CD14-positive monocyte (primary cell): Measurements from ENCODE around the gene PDE7B. TPM values are rescaled to one million over a fixed set of nuclear protein-coding genes. Genes with fewer than 3 reads are reported as not detected.

Source experiments
- DNase-seq, 3 donors: peaks; one replicate each; pipeline ENCODE4 v3.0.0-alpha.2; 2011 to 2022
- H2AFZ ChIP-seq: 2 replicates; pipeline ENCODE4 v1.6.0; 2012; ENCODE audit warnings: mild to moderate bottlenecking, low read depth, low read length, inconsistent platforms; ENCODE audit not compliant: insufficient read depth, poor library complexity, severe bottlenecking
- H3K27ac ChIP-seq, 2 donors: 1 replicate in 1 of 2; 2 replicates in 1 of 2; pipeline ENCODE4 v1.5.1; 2012 to 2013; ENCODE audit warnings: low read length in 2 of 2, control low read depth in 1 of 2, inconsistent platforms in 1 of 2, low read depth in 1 of 2, mild to moderate bottlenecking in 1 of 2
- H3K27me3 ChIP-seq, 2 donors: one replicate each; pipeline versions ENCODE4 v1.6.0 to v1.6.1; 2011 to 2013; ENCODE audit warnings: low read length in 2 of 2; ENCODE audit not compliant: control insufficient read depth in 2 of 2, insufficient read depth in 2 of 2
- H3K36me3 ChIP-seq, 2 donors: replicated peaks in 1 of 2; 1 replicate in 1 of 2; 2 replicates in 1 of 2; pipeline versions ENCODE4 v1.5.1 to v1.6.1; 2012 to 2013; ENCODE audit warnings: low read length in 2 of 2, control low read depth in 1 of 2, inconsistent platforms in 1 of 2, mild to moderate bottlenecking in 1 of 2; ENCODE audit not compliant: insufficient read depth in 2 of 2, control insufficient read depth in 1 of 2
- H3K4me1 ChIP-seq, 2 donors: 1 replicate in 1 of 2; 2 replicates in 1 of 2; pipeline versions ENCODE4 v1.5.1 to v1.6.1; 2012 to 2013; ENCODE audit warnings: low read length in 2 of 2, control low read depth in 1 of 2, inconsistent platforms in 1 of 2, mild to moderate bottlenecking in 1 of 2, moderate library complexity in 1 of 2; ENCODE audit not compliant: insufficient read depth in 2 of 2, control insufficient read depth in 1 of 2
- H3K4me2 ChIP-seq: replicated peaks from 2 replicates; pipeline ENCODE3; 2012; ENCODE audit warnings: low read length, moderate library complexity, mild to moderate bottlenecking; ENCODE audit not compliant: poor library complexity, severe bottlenecking; ENCODE audit errors: extremely low read depth
- H3K4me3 ChIP-seq, 3 experiments: fragments of 200-600 bp in 1 of 3; sonication (generic) in 1 of 3; replicated peaks in 1 of 3; 1 replicate in 2 of 3; 2 replicates in 1 of 3; pipeline ENCODE4 v1.5.1; 2011 to 2013; ENCODE audit warnings: low read length in 3 of 3, mild to moderate bottlenecking in 3 of 3, control low read depth in 2 of 3, low read depth in 2 of 3, inconsistent platforms in 1 of 3, moderate library complexity in 1 of 3
- H3K79me2 ChIP-seq: 2 replicates; pipeline ENCODE4 v1.6.0; 2012; ENCODE audit warnings: mild to moderate bottlenecking, control low read depth, inconsistent platforms, low read length, moderate library complexity; ENCODE audit not compliant: insufficient read depth
- H3K9ac ChIP-seq: 2 replicates; pipeline ENCODE4 v1.6.0; 2017; ENCODE audit warnings: low read length, mild to moderate bottlenecking; ENCODE audit not compliant: insufficient read depth, poor library complexity, severe bottlenecking
- H3K9me3 ChIP-seq, 2 donors: replicated peaks in 1 of 2; 1 replicate in 1 of 2; 2 replicates in 1 of 2; pipeline versions ENCODE4 v1.5.1 to v1.6.1; 2012 to 2013; ENCODE audit warnings: low read length in 2 of 2, control low read depth in 1 of 2; ENCODE audit not compliant: control insufficient read depth in 1 of 2, insufficient read depth in 1 of 2
- H4K20me1 ChIP-seq: 2 replicates; pipeline ENCODE4 v1.6.0; 2012; ENCODE audit warnings: mild to moderate bottlenecking, low read length, control low read depth, moderate library complexity; ENCODE audit not compliant: insufficient read depth
- H3K27ac Mint-ChIP-seq, 7 donors: one replicate each; pipeline ENCODE4 v1.8.0; 2020; ENCODE audit warnings: mild to moderate bottlenecking in 7 of 7, mixed read lengths in 7 of 7, moderate library complexity in 6 of 7, inconsistent platforms in 2 of 7
- H3K27me3 Mint-ChIP-seq, 3 donors: one replicate each; pipeline ENCODE4 v1.8.0; 2021 to 2022; ENCODE audit warnings: low read depth in 3 of 3, mild to moderate bottlenecking in 3 of 3, mixed read lengths in 3 of 3, moderate library complexity in 3 of 3, inconsistent platforms in 1 of 3
- H3K36me3 Mint-ChIP-seq, 2 donors: one replicate each; pipeline ENCODE4 v1.8.0; 2020; ENCODE audit warnings: mixed read lengths in 2 of 2, inconsistent platforms in 1 of 2, mild to moderate bottlenecking in 1 of 2
- H3K4me1 Mint-ChIP-seq: one replicate; pipeline ENCODE4 v1.8.0; 2020; ENCODE audit warnings: mild to moderate bottlenecking, mixed read lengths
- H3K4me3 Mint-ChIP-seq, 2 donors: one replicate each; pipeline ENCODE4 v1.8.0; 2020; ENCODE audit warnings: mild to moderate bottlenecking in 2 of 2, mixed read lengths in 2 of 2, moderate library complexity in 1 of 2
- H3K9me3 Mint-ChIP-seq, 7 donors: one replicate each; pipeline ENCODE4 v1.8.0; 2020 to 2022; ENCODE audit warnings: mixed read lengths in 7 of 7, mild to moderate bottlenecking in 6 of 7, moderate library complexity in 6 of 7, inconsistent platforms in 2 of 7
- WGBS: methylation state at CpG from one replicate; pipeline ENCODE4 v1.1.5; 2013; ENCODE audit warnings: missing lambda C conversion rate; ENCODE audit not compliant: insufficient coverage; 5-methylcytosine and 5-hydroxymethylcytosine counted together
- intact Hi-C, 2 donors: fragments of 100-400 bp; cut with micrococcal nuclease; formaldehyde crosslinking; loops; one replicate each; pipeline versions ENCODE4 v1.15.0 to v1.15.1; 2023
- polyA plus RNA-seq, 3 donors: library from polyadenylated mRNA; depleted of rRNA in 1 of 3; unstranded in 2 of 3; stranded (reverse) in 1 of 3; fragments of 300-500 nt in 2 of 3; fragments of >200 nt in 1 of 3; fragmentation: Illumina TruSeq in 2 of 3; gene quantifications; 1 replicate in 2 of 3; 2 replicates in 1 of 3; pipeline ENCODE4 v1.2.3, GENCODE V29; 2012 to 2021
- TF ChIP-seq, protein P1 (sequence below): fragments of 200-600 bp; IDR thresholded peaks from one replicate; pipeline ENCODE4 v1.8.0; 2022; ENCODE audit warnings: antibody characterized with exemption, mild to moderate bottlenecking

The PDE7B gene
- polyA plus RNA-seq, 3 donors: 0.37 to 1.1 (median 0.89) TPM

DNA sequence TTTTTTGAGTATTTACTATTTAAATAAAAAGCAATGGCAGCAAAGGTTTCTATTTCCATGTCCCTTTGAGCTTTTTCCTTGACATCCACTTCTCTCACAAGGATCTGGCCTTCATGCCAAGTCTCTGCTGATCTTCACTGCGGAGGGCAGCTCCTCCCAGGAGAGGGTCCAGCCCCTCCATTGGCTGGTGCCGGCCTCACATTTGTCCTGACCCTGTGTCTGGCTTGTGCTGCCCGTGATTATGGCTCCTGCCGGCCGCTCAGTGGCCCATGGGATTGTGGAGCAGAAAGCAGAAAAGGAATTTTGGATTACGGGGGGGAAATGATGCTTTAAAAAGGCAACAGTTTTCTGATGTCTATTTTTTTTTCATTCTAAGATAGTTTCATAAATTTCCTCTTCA lies 31.2 kb upstream of the PDE7B start:
- no peak overlapping the region for H3K4me3 ChIP-seq
- Mint-ChIP-seq H3K4me1 (peaks cover 17% of the 10 kb centered on the region), H3K27me3 (peaks cover 30 to 45% (median 35%) of the 10 kb centered on the region in 3 donors), H3K36me3 (no peaks in the 10 kb centered on the region), H3K4me3 (peak overlapping the region in 1 of 2 donors; percentile 67), H3K9me3 (peaks cover 0 to 2% (median 0%) of the 10 kb centered on the region in 7 donors), H3K27ac (peak overlapping the region in 5 of 7 donors; percentile 4 to 82 (median 62))
- TF ChIP-seq, protein P1, sequence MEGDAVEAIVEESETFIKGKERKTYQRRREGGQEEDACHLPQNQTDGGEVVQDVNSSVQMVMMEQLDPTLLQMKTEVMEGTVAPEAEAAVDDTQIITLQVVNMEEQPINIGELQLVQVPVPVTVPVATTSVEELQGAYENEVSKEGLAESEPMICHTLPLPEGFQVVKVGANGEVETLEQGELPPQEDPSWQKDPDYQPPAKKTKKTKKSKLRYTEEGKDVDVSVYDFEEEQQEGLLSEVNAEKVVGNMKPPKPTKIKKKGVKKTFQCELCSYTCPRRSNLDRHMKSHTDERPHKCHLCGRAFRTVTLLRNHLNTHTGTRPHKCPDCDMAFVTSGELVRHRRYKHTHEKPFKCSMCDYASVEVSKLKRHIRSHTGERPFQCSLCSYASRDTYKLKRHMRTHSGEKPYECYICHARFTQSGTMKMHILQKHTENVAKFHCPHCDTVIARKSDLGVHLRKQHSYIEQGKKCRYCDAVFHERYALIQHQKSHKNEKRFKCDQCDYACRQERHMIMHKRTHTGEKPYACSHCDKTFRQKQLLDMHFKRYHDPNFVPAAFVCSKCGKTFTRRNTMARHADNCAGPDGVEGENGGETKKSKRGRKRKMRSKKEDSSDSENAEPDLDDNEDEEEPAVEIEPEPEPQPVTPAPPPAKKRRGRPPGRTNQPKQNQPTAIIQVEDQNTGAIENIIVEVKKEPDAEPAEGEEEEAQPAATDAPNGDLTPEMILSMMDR: no peak
- H3K36me3 ChIP-seq: no peaks in the 10 kb centered on the region
- 100% methylated on average over 2 of the region's 6 CpGs for WGBS
- no peak overlapping the region for H3K9ac ChIP-seq
- peaks cover 17 to 20% of the 10 kb centered on the region in 2 donors for H3K4me1 ChIP-seq
- peaks cover 26 to 37% of the 10 kb centered on the region in 2 donors for H3K27me3 ChIP-seq
- no peaks in the 10 kb centered on the region for H4K20me1 ChIP-seq
- H3K4me2 ChIP-seq: no peak overlapping the region
- H2AFZ ChIP-seq: no peak overlapping the region
- H3K27ac ChIP-seq: no peak overlapping the region
- no peak for DNase-seq
- intact Hi-C loops: no loop called here
- no peaks in the 10 kb centered on the region for H3K9me3 ChIP-seq
- no peaks in the 10 kb centered on the region for H3K79me2 ChIP-seq

DNA sequence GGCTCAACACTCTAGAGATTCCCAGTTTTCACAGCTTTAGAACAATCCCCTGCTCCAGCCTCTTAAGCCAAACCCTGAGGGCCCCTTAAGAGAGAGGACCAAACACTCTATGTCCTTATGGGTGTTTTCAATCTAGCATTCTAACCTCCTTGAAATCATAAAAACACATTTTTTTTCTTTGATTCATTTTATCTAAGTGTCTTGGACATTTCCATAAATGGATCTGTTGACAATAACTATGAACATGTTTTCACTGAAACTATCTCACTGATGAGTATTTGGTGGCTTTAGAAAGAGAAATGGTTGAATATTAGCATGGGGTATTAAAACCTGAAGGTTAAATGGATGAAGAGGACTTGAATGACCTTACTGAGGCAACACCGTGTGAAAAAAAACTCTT lies 27.6 kb upstream of the PDE7B start:
- TF ChIP-seq, protein P1: no peak
- no peak overlapping the region for H2AFZ ChIP-seq
- Mint-ChIP-seq H3K4me1 (peaks cover 15% of the 10 kb centered on the region), H3K27me3 (peaks cover 18 to 32% (median 25%) of the 10 kb centered on the region in 3 donors), H3K36me3 (no peaks in the 10 kb centered on the region), H3K9me3 (peaks cover 0 to 5% (median 0%) of the 10 kb centered on the region in 7 donors), H3K27ac (no peak overlapping the region), H3K4me3 (peak overlapping the region in 1 of 2 donors; percentile 56)
- H3K4me3 ChIP-seq: no peak overlapping the region
- H3K79me2 ChIP-seq: no peaks in the 10 kb centered on the region
- intact Hi-C loops: no loop called here
- H3K4me2 ChIP-seq: no peak overlapping the region
- no peak overlapping the region for H3K27ac ChIP-seq
- peaks cover 12 to 15% of the 10 kb centered on the region in 2 donors for H3K4me1 ChIP-seq
- no CpG with 5 or more reads among the region's 1 CpG for WGBS
- H3K9me3 ChIP-seq: no peaks in the 10 kb centered on the region
- H3K36me3 ChIP-seq: no peaks in the 10 kb centered on the region
- DNase-seq: no peak
- no peaks in the 10 kb centered on the region for H4K20me1 ChIP-seq
- H3K9ac ChIP-seq: no peak overlapping the region
- peaks cover 12 to 24% of the 10 kb centered on the region in 2 donors for H3K27me3 ChIP-seq
